ENCODE data around the gene LDLRAD4.

DNA sequence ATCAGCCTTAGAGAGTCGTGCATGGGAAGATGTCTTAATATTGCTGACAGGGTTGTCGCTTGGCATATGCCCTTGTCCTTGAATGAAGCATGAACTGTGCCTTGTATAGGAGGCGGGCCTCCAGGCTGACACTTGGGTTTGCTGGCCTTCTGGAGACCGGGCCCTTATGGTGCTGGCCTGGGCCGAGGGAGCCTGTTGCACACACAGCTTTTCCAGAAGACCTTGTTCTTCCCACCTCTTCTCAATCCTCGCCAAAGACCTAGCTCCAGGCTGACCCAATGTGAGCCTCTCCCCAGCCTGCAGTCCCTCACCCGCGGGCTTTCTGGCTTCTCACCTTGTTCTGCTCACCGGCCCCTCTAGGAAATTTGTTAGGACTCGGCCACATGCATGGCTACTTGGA, 308.7 kb downstream of the LDLRAD4 start:
- TF ChIP-seq POLR2A (IDR thresholded peaks at IDR 0.05; ENCODE audit: low read depth, low read length) = no peak
- no peak for TF ChIP-seq POLR2AphosphoS5 (IDR thresholded peaks at IDR 0.05; ENCODE audit: low read depth, low read length)
- TF ChIP-seq TAF1 (IDR thresholded peaks at IDR 0.05; ENCODE audit: low read depth, low read length) = no peak
- TF ChIP-seq PAX5 (IDR thresholded peaks at IDR 0.05; ENCODE audit: insufficient read depth, low read length, severe bottlenecking) = no peak

All from GM12891 (cell line).